Measurements from ENCODE around the gene MYO3A. TPM values are rescaled to one million over a fixed set of nuclear protein-coding genes. Genes with fewer than 3 reads are reported as not detected.

The MYO3A gene
- total RNA-seq, 1 experiment from 2014 or later: not detected

GRCh38 chr10:26225322-26225721 lies 291.3 kb downstream of the MYO3A start:
- intact Hi-C loops (cut with micrococcal nuclease; ENCODE audit: unreplicated experiment): no loop called here

GRCh38 chr10:26227786-26228185 lies 293.8 kb downstream of the MYO3A start:
- TF ChIP-seq, protein P1, sequence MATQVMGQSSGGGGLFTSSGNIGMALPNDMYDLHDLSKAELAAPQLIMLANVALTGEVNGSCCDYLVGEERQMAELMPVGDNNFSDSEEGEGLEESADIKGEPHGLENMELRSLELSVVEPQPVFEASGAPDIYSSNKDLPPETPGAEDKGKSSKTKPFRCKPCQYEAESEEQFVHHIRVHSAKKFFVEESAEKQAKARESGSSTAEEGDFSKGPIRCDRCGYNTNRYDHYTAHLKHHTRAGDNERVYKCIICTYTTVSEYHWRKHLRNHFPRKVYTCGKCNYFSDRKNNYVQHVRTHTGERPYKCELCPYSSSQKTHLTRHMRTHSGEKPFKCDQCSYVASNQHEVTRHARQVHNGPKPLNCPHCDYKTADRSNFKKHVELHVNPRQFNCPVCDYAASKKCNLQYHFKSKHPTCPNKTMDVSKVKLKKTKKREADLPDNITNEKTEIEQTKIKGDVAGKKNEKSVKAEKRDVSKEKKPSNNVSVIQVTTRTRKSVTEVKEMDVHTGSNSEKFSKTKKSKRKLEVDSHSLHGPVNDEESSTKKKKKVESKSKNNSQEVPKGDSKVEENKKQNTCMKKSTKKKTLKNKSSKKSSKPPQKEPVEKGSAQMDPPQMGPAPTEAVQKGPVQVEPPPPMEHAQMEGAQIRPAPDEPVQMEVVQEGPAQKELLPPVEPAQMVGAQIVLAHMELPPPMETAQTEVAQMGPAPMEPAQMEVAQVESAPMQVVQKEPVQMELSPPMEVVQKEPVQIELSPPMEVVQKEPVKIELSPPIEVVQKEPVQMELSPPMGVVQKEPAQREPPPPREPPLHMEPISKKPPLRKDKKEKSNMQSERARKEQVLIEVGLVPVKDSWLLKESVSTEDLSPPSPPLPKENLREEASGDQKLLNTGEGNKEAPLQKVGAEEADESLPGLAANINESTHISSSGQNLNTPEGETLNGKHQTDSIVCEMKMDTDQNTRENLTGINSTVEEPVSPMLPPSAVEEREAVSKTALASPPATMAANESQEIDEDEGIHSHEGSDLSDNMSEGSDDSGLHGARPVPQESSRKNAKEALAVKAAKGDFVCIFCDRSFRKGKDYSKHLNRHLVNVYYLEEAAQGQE (IDR thresholded peaks at IDR 0.05; ENCODE audit: insufficient read depth in 1 of 2, low read depth in 2 of 2, low read length in 1 of 2): no peak
- TF ChIP-seq SIN3A (IDR thresholded peaks at IDR 0.05; ENCODE audit: borderline replicate concordance, insufficient read depth, low read depth, low read length) (no peak), POLR2AphosphoS5 (IDR thresholded peaks at IDR 0.05; ENCODE audit: low read depth, low read length) (no peak), TCF7L2 (IDR thresholded peaks at IDR 0.05; ENCODE audit: low read depth, low read length) (no peak)
- TF ChIP-seq, protein P2, sequence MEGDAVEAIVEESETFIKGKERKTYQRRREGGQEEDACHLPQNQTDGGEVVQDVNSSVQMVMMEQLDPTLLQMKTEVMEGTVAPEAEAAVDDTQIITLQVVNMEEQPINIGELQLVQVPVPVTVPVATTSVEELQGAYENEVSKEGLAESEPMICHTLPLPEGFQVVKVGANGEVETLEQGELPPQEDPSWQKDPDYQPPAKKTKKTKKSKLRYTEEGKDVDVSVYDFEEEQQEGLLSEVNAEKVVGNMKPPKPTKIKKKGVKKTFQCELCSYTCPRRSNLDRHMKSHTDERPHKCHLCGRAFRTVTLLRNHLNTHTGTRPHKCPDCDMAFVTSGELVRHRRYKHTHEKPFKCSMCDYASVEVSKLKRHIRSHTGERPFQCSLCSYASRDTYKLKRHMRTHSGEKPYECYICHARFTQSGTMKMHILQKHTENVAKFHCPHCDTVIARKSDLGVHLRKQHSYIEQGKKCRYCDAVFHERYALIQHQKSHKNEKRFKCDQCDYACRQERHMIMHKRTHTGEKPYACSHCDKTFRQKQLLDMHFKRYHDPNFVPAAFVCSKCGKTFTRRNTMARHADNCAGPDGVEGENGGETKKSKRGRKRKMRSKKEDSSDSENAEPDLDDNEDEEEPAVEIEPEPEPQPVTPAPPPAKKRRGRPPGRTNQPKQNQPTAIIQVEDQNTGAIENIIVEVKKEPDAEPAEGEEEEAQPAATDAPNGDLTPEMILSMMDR (IDR thresholded peaks at IDR 0.05): no peak
- Histone ChIP-seq H3K36me3 (ENCODE audit: control insufficient read depth, insufficient read depth, low read length) (no peaks in the 10 kb centered on the region), H3K4me3 (ENCODE audit: low read depth in 2 of 2, low read length in 2 of 2) (no peak overlapping the region), H3K4me1 (ENCODE audit: control insufficient read depth, insufficient read depth, low read length) (no peaks in the 10 kb centered on the region), H3K9me3 (ENCODE audit: control insufficient read depth, insufficient read depth, low read depth, low read length) (no peaks in the 10 kb centered on the region), H3K27ac (ENCODE audit: low read length) (no peak overlapping the region), H3K27me3 (ENCODE audit: control insufficient read depth, insufficient read depth, low read length) (peaks cover 2% of the 10 kb centered on the region; the same call in 1 of the 2 replicates)
- BruUV-seq (replicated peaks): no TSS peak
- ChIA-PET POLR2A (no interaction called here), CTCF (no interaction called here)
- intact Hi-C loops (cut with micrococcal nuclease; ENCODE audit: unreplicated experiment): no loop called here
- ATAC-seq (no peak), DNase-seq (ENCODE audit: low read depth, low spot score) (no peak)
- in situ Hi-C loops (cut with HindIII; ENCODE audit: low pct_unique_long_range_greater_than_20kb, low sequenced_read_pairs): no loop called here

More at GRCh38 chr10:26225322-26225721, 291.3 kb downstream of the MYO3A start:
- BruUV-seq (replicated peaks): no TSS peak
- TF ChIP-seq SIN3A (IDR thresholded peaks at IDR 0.05; ENCODE audit: borderline replicate concordance, insufficient read depth, low read depth, low read length) (no peak), POLR2AphosphoS5 (IDR thresholded peaks at IDR 0.05; ENCODE audit: low read depth, low read length) (no peak), TCF7L2 (IDR thresholded peaks at IDR 0.05; ENCODE audit: low read depth, low read length) (no peak)
- TF ChIP-seq, protein P1 (IDR thresholded peaks at IDR 0.05; ENCODE audit: insufficient read depth in 1 of 2, low read depth in 2 of 2, low read length in 1 of 2): no peak
- TF ChIP-seq, protein P2 (IDR thresholded peaks at IDR 0.05): no peak
- no peak for DNase-seq (ENCODE audit: low read depth, low spot score)
- no peak overlapping the region for H3K27ac ChIP-seq (ENCODE audit: low read length)
- ChIA-PET POLR2A (no interaction called here), CTCF (no interaction called here)
- H3K27me3 ChIP-seq (ENCODE audit: control insufficient read depth, insufficient read depth, low read length): peaks cover 2% of the 10 kb centered on the region; the same call in 1 of the 2 replicates
- H3K36me3 ChIP-seq (ENCODE audit: control insufficient read depth, insufficient read depth, low read length): no peaks in the 10 kb centered on the region
- ATAC-seq: no peak
- no peaks in the 10 kb centered on the region for H3K4me1 ChIP-seq (ENCODE audit: control insufficient read depth, insufficient read depth, low read length)
- in situ Hi-C loops (cut with HindIII; ENCODE audit: low pct_unique_long_range_greater_than_20kb, low sequenced_read_pairs): no loop called here
- H3K9me3 ChIP-seq (ENCODE audit: control insufficient read depth, insufficient read depth, low read depth, low read length): no peaks in the 10 kb centered on the region
- no peak overlapping the region for H3K4me3 ChIP-seq (ENCODE audit: low read depth in 2 of 2, low read length in 2 of 2)
